ENCODE measurements around the gene AHRR.

DNA sequence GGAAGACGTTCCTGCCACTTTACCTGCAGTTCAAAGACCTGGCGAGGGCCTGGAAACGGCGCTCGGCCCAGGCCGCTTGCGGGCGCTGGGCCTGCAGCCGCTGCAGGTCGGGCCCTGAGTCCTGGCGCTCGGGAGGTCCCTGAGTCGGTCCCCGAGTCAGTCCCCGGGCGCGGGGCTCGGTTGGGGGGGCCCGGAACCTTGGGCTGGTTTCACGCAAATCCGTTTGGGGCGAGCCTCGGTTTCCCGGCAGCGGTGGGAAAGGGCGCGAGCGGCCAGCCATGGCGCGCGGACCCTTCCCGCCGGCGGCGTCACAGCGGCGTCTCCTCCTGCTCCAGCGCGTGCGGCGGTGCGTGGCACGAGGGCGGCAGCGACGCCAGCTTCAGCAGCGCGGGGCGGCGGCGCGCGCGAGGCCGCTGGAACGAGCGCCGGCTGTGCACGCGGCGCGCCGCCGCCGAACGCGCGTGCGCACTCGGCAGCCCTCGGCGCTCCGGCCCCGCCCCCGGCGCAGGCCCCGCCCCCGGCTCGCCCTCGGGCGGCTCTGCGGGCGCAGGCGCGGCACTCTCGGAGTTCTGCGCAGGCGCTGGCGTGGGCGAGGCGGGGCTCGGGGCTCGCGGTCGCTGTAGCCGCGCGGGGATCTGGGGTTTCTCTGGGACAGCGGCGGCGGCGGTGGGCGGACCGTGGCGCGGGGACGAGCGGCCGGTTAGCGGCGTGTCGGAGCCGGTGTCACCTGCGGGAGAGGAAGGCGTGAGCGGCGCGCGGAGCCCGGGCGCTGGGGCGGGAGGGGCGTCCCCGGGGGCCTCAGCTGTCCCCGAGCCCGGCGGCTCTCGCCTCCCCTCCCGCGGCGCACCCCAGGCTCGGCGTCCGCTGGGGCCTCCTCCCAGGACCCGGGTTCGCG lies 151.4 kb downstream of the AHRR start:
- TF ChIP-seq CTCF (conservative IDR thresholded peaks at IDR 0.05; ENCODE audit: low read length) = no peak
- TF ChIP-seq EZH2phosphoT487 (IDR thresholded peaks at IDR 0.05; ENCODE audit: borderline replicate concordance, low read depth, low read length) = no peak

All from OCI-LY7 (cell line).